Fibroblast of lung (primary cell): ENCODE results near the gene CRTAC1. TPM values are rescaled to one million over a fixed set of nuclear protein-coding genes. Genes with fewer than 3 reads are reported as not detected.

Experiments used
- DNase-seq, 2 donors: peaks; one replicate each; pipeline versions ENCODE4 v3.0.0 to v3.0.0-alpha.2; 2010; ENCODE audit warnings: low read depth in 2 of 2
- H2AFZ ChIP-seq: 2 replicates; pipeline ENCODE4 v1.5.1; 2012; ENCODE audit warnings: low read length, control low read depth, inconsistent platforms
- H3K27ac ChIP-seq: 2 replicates; pipeline ENCODE4 v1.5.1; 2011; ENCODE audit warnings: low read length, control low read depth; ENCODE audit not compliant: insufficient read depth
- H3K27me3 ChIP-seq: 2 replicates; pipeline ENCODE4 v1.5.1; 2011; ENCODE audit warnings: mild to moderate bottlenecking, low read length; ENCODE audit not compliant: control insufficient read depth, insufficient read depth
- H3K36me3 ChIP-seq: 2 replicates; pipeline ENCODE4 v1.5.1; 2011; ENCODE audit warnings: low read length; ENCODE audit not compliant: control insufficient read depth, insufficient read depth
- H3K4me1 ChIP-seq: 2 replicates; pipeline ENCODE4 v1.5.1; 2011; ENCODE audit warnings: low read length; ENCODE audit not compliant: control insufficient read depth, insufficient read depth; ENCODE audit errors: extremely low read depth
- H3K4me2 ChIP-seq: 2 replicates; pipeline ENCODE4 v1.5.1; 2011; ENCODE audit warnings: low read length, control low read depth; ENCODE audit not compliant: insufficient read depth; ENCODE audit errors: extremely low read depth
- H3K4me3 ChIP-seq, 4 experiments: fragments of 200-600 bp in 1 of 4; sonication (generic) in 1 of 4; replicated peaks in 1 of 4; 2 replicates each; pipeline ENCODE4 v1.5.1; 2011 to 2016; ENCODE audit warnings: low read length in 4 of 4, low read depth in 3 of 4, mild to moderate bottlenecking in 3 of 4, control low read depth in 2 of 4, inconsistent platforms in 1 of 4, mixed read lengths in 1 of 4; ENCODE audit not compliant: insufficient read depth in 1 of 4; ENCODE audit errors: control extremely low read depth in 1 of 4
- H3K79me2 ChIP-seq: 2 replicates; pipeline ENCODE4 v1.5.1; 2012; ENCODE audit warnings: mild to moderate bottlenecking, low read length, inconsistent platforms; ENCODE audit not compliant: control insufficient read depth, insufficient read depth
- H3K9ac ChIP-seq: 2 replicates; pipeline ENCODE4 v1.5.1; 2011; ENCODE audit warnings: mild to moderate bottlenecking, low read length, control low read depth; ENCODE audit not compliant: insufficient read depth
- H3K9me3 ChIP-seq: 2 replicates; pipeline ENCODE4 v1.5.1; 2012; ENCODE audit warnings: low read depth, low read length; ENCODE audit not compliant: control insufficient read depth, insufficient read depth
- H4K20me1 ChIP-seq: 2 replicates; pipeline ENCODE4 v1.5.1; 2011; ENCODE audit warnings: low read length; ENCODE audit not compliant: control insufficient read depth, insufficient read depth; ENCODE audit errors: extremely low read depth
- CTCF ChIP-seq, 2 donors: IDR thresholded peaks in 1 of 2; conservative IDR thresholded peaks in 1 of 2; 1 replicate in 1 of 2; 2 replicates in 1 of 2; pipeline ENCODE4 v1.5.1; 2011 to 2012; ENCODE audit warnings: low read length in 2 of 2, control low read depth in 1 of 2, inconsistent platforms in 1 of 2, low read depth in 1 of 2, mild to moderate bottlenecking in 1 of 2
- EZH2 ChIP-seq: IDR thresholded peaks from 2 replicates; pipeline ENCODE4 v1.5.1; 2012; ENCODE audit warnings: low read length, control low read depth, mild to moderate bottlenecking; ENCODE audit errors: missing control alignments
- polyA plus RNA-seq, 2 donors: library from polyadenylated mRNA; depleted of rRNA in 1 of 2; stranded (reverse) in 1 of 2; unstranded in 1 of 2; fragments of >200 nt; gene quantifications; 2 replicates each; pipeline ENCODE4 v1.2.1, GENCODE V29; 2011 to 2012; ENCODE audit warnings: missing spikeins in 1 of 2
- total RNA-seq: library from RNA; depleted of rRNA; stranded (reverse); fragments of >200 nt; gene quantifications from 2 replicates; pipeline ENCODE4 v1.2.1, GENCODE V29; 2014

The CRTAC1 gene
- total and polyA plus RNA-seq, 2 donors (not counting 1 experiment from before 2014, with no cell fraction given), result not detected

GRCh38 chr10:98001736-98002135 lies 28.7 kb downstream of the CRTAC1 start:
- Histone ChIP-seq H4K20me1 (no peaks in the 10 kb centered on the region), H2AFZ (no peak overlapping the region)
- DNase-seq, result no peak

GRCh38 chr10:98000346-98000745 lies 30.1 kb downstream of the CRTAC1 start:
- TF ChIP-seq EZH2, result no peak
- TF ChIP-seq CTCF (conservative IDR thresholded peaks at IDR 0.05 in 1 of 2, IDR thresholded peaks at IDR 0.05 in 1 of 2; ENCODE audit: low read depth in 1 of 2, low read length in 2 of 2), result no peak
- Histone ChIP-seq H3K4me2 (no peak overlapping the region), H3K9me3 (no peaks in the 10 kb centered on the region), H3K4me3 (no peak overlapping the region), H3K4me1 (no peaks in the 10 kb centered on the region), H4K20me1 (no peaks in the 10 kb centered on the region), H3K9ac (no peak overlapping the region), H2AFZ (no peak overlapping the region), H3K27me3 (no peaks in the 10 kb centered on the region), H3K36me3 (no peaks in the 10 kb centered on the region), H3K79me2 (no peaks in the 10 kb centered on the region), H3K27ac (no peak overlapping the region)
- no peak for DNase-seq

More at GRCh38 chr10:98001736-98002135, 28.7 kb downstream of the CRTAC1 start:
- Histone ChIP-seq H3K4me1 (no peaks in the 10 kb centered on the region), H3K79me2 (no peaks in the 10 kb centered on the region), H3K27ac (no peak overlapping the region), H3K4me3 (no peak overlapping the region), H3K9me3 (no peaks in the 10 kb centered on the region), H3K27me3 (no peaks in the 10 kb centered on the region), H3K9ac (no peak overlapping the region), H3K4me2 (no peak overlapping the region), H3K36me3 (no peaks in the 10 kb centered on the region)
- TF ChIP-seq EZH2, result no peak
- no peak for TF ChIP-seq CTCF (conservative IDR thresholded peaks at IDR 0.05 in 1 of 2, IDR thresholded peaks at IDR 0.05 in 1 of 2; ENCODE audit: low read depth in 1 of 2, low read length in 2 of 2)

GRCh38 chr10:97999923-98000248 lies 30.5 kb downstream of the CRTAC1 start:
- Histone ChIP-seq H3K9me3 (no peaks in the 10 kb centered on the region), H3K4me3 (no peak overlapping the region)

More at GRCh38 chr10:97999923-98000248, 30.5 kb downstream of the CRTAC1 start:
- no peaks in the 10 kb centered on the region for H3K36me3 ChIP-seq
- H3K4me1 ChIP-seq, result no peaks in the 10 kb centered on the region
- no peaks in the 10 kb centered on the region for H3K79me2 ChIP-seq
- H3K4me2 ChIP-seq, result no peak overlapping the region
- no peaks in the 10 kb centered on the region for H4K20me1 ChIP-seq
- TF ChIP-seq EZH2, result no peak
- TF ChIP-seq CTCF (conservative IDR thresholded peaks at IDR 0.05 in 1 of 2, IDR thresholded peaks at IDR 0.05 in 1 of 2; ENCODE audit: low read depth in 1 of 2, low read length in 2 of 2), result no peak
- no peak for DNase-seq
- H2AFZ ChIP-seq, result no peak overlapping the region
- no peak overlapping the region for H3K27ac ChIP-seq
- no peaks in the 10 kb centered on the region for H3K27me3 ChIP-seq
- H3K9ac ChIP-seq, result no peak overlapping the region
